HG03565 (cell line): ENCODE results near the gene DEFB108B.
A peak's percentile ranks its signal among the peaks of the same experiment; 100 is the strongest.
"Not testable (repeated sequence)": the region's sequence is repeated elsewhere in the genome, so short reads cannot be mapped to it uniquely, and the experiment has no call there.

Source experiments
- ATAC-seq: cut with Tn5 transposase; IDR thresholded peaks from one replicate; pipeline ENCODE4 v1.9.1; 2021; ENCODE audit warnings: mild to moderate bottlenecking, moderate library complexity; ENCODE audit not compliant: unreplicated experiment

Gene DEFB108B

GRCh38 chr11:71832811-71833210 lies at the start of gene DEFB108B:
DEFB108B (plus strand) TSS chr11:71833200; CDS start chr11:71833200, 0 bp downstream.
- not testable (repeated sequence) for ATAC-seq

- ATAC-seq: peak; percentile 21
Measured at GRCh38 chr11:71786114-71786847, 46.7 kb upstream of the DEFB108B start.

GRCh38 chr11:71786848-71787097 lies 46.2 kb upstream of the DEFB108B start:
- ATAC-seq: peak; percentile 93

GRCh38 chr11:71787098-71787823 lies 45.7 kb upstream of the DEFB108B start:
- peak; percentile 58 for ATAC-seq

- not testable (repeated sequence) for ATAC-seq
Measured at GRCh38 chr11:71787824-71788454, 45.1 kb upstream of the DEFB108B start.

- not testable (repeated sequence) for ATAC-seq
Measured at GRCh38 chr11:71789444-71790196, 43.4 kb upstream of the DEFB108B start.

GRCh38 chr11:71791111-71791510 lies 41.9 kb upstream of the DEFB108B start:
- ATAC-seq: not testable (repeated sequence)

GRCh38 chr11:71792621-71793235 lies 40.3 kb upstream of the DEFB108B start:
- not testable (repeated sequence) for ATAC-seq

GRCh38 chr11:71794386-71795040 lies 38.5 kb upstream of the DEFB108B start:
- ATAC-seq: not testable (repeated sequence)

- not testable (repeated sequence) for ATAC-seq
Measured at GRCh38 chr11:71795236-71795635, 37.8 kb upstream of the DEFB108B start.

- not testable (repeated sequence) for ATAC-seq
Measured at GRCh38 chr11:71796016-71796415, 37.0 kb upstream of the DEFB108B start.

- ATAC-seq: not testable (repeated sequence)
Measured at GRCh38 chr11:71796781-71797180, 36.2 kb upstream of the DEFB108B start.

- ATAC-seq: not testable (repeated sequence)
Measured at GRCh38 chr11:71799556-71800128, 33.4 kb upstream of the DEFB108B start.

- ATAC-seq: not testable (repeated sequence)
Measured at GRCh38 chr11:71800335-71800953, 32.6 kb upstream of the DEFB108B start.

GRCh38 chr11:71801026-71801425 lies 32.0 kb upstream of the DEFB108B start:
- ATAC-seq: not testable (repeated sequence)

- not testable (repeated sequence) for ATAC-seq
Measured at GRCh38 chr11:71802874-71803273, 30.1 kb upstream of the DEFB108B start.

- not testable (repeated sequence) for ATAC-seq
Measured at GRCh38 chr11:71804158-71804947, 28.6 kb upstream of the DEFB108B start.

GRCh38 chr11:71812529-71812928 lies 20.5 kb upstream of the DEFB108B start:
- ATAC-seq: not testable (repeated sequence)
